ENCODE results near the gene MYO10.

The MYO10 gene

GRCh38 chr5:16891033-16891432 lies 45.1 kb downstream of the MYO10 start:
- Mint-ChIP-seq H3K4me3 (no peak overlapping the region), H3K4me1 (ENCODE audit: low read depth) (no peaks in the 10 kb centered on the region), H3K9me3 (no peaks in the 10 kb centered on the region), H3K27ac (no peak overlapping the region), H3K27me3 (ENCODE audit: low read depth) (no peaks in the 10 kb centered on the region), H3K36me3 (ENCODE audit: low read depth) (no peaks in the 10 kb centered on the region)

GRCh38 chr5:16889972-16890519 lies 46.0 kb downstream of the MYO10 start:
- no peaks in the 10 kb centered on the region for H3K9me3 Mint-ChIP-seq
- no peaks in the 10 kb centered on the region for H3K36me3 Mint-ChIP-seq (ENCODE audit: low read depth)
- H3K4me1 Mint-ChIP-seq (ENCODE audit: low read depth), result no peaks in the 10 kb centered on the region
- no peaks in the 10 kb centered on the region for H3K27me3 Mint-ChIP-seq (ENCODE audit: low read depth)
- no peak overlapping the region for H3K4me3 Mint-ChIP-seq
- no peak overlapping the region for H3K27ac Mint-ChIP-seq

- Mint-ChIP-seq H3K9me3 (no peaks in the 10 kb centered on the region), H3K27me3 (ENCODE audit: low read depth) (no peaks in the 10 kb centered on the region), H3K27ac (no peak overlapping the region), H3K4me3 (no peak overlapping the region), H3K36me3 (ENCODE audit: low read depth) (no peaks in the 10 kb centered on the region), H3K4me1 (ENCODE audit: low read depth) (no peaks in the 10 kb centered on the region)
Measured at GRCh38 chr5:16889203-16889971, 46.7 kb downstream of the MYO10 start.

- Mint-ChIP-seq H3K36me3 (ENCODE audit: low read depth) (no peaks in the 10 kb centered on the region), H3K4me1 (ENCODE audit: low read depth) (no peaks in the 10 kb centered on the region), H3K27ac (no peak overlapping the region), H3K4me3 (no peak overlapping the region), H3K27me3 (ENCODE audit: low read depth) (no peaks in the 10 kb centered on the region), H3K9me3 (no peaks in the 10 kb centered on the region)
Measured at GRCh38 chr5:16888694-16889124, 47.4 kb downstream of the MYO10 start.

- Mint-ChIP-seq H3K27ac (no peak overlapping the region), H3K9me3 (no peaks in the 10 kb centered on the region), H3K27me3 (ENCODE audit: low read depth) (no peaks in the 10 kb centered on the region), H3K4me1 (ENCODE audit: low read depth) (no peaks in the 10 kb centered on the region), H3K36me3 (ENCODE audit: low read depth) (no peaks in the 10 kb centered on the region), H3K4me3 (no peak overlapping the region)
Measured at GRCh38 chr5:16886793-16887345, 49.2 kb downstream of the MYO10 start.

- Mint-ChIP-seq H3K36me3 (ENCODE audit: low read depth) (no peaks in the 10 kb centered on the region), H3K4me3 (no peak overlapping the region), H3K9me3 (no peaks in the 10 kb centered on the region), H3K27me3 (ENCODE audit: low read depth) (no peaks in the 10 kb centered on the region), H3K4me1 (ENCODE audit: low read depth) (no peaks in the 10 kb centered on the region), H3K27ac (no peak overlapping the region)
Measured at GRCh38 chr5:16886366-16886736, 49.7 kb downstream of the MYO10 start.

GRCh38 chr5:16885635-16886365 lies 50.3 kb downstream of the MYO10 start:
- Mint-ChIP-seq H3K36me3 (ENCODE audit: low read depth) (no peaks in the 10 kb centered on the region), H3K4me1 (ENCODE audit: low read depth) (no peaks in the 10 kb centered on the region), H3K27ac (no peak overlapping the region), H3K27me3 (ENCODE audit: low read depth) (no peaks in the 10 kb centered on the region), H3K4me3 (no peak overlapping the region), H3K9me3 (no peaks in the 10 kb centered on the region)

- no peaks in the 10 kb centered on the region for H3K9me3 Mint-ChIP-seq
- H3K4me1 Mint-ChIP-seq (ENCODE audit: low read depth), result no peaks in the 10 kb centered on the region
- H3K36me3 Mint-ChIP-seq (ENCODE audit: low read depth), result no peaks in the 10 kb centered on the region
- no peak overlapping the region for H3K4me3 Mint-ChIP-seq
- no peaks in the 10 kb centered on the region for H3K27me3 Mint-ChIP-seq (ENCODE audit: low read depth)
- no peak overlapping the region for H3K27ac Mint-ChIP-seq
Measured at GRCh38 chr5:16884595-16884994, 51.5 kb downstream of the MYO10 start.

- Mint-ChIP-seq H3K27ac (no peak overlapping the region), H3K9me3 (no peaks in the 10 kb centered on the region), H3K27me3 (ENCODE audit: low read depth) (no peaks in the 10 kb centered on the region), H3K36me3 (ENCODE audit: low read depth) (no peaks in the 10 kb centered on the region), H3K4me1 (ENCODE audit: low read depth) (no peaks in the 10 kb centered on the region), H3K4me3 (no peak overlapping the region)
Measured at GRCh38 chr5:16883806-16884205, 52.3 kb downstream of the MYO10 start.

- H3K9me3 Mint-ChIP-seq, result no peaks in the 10 kb centered on the region
Measured at GRCh38 chr5:16883176-16883575, 52.9 kb downstream of the MYO10 start.

GRCh38 chr5:16881251-16881650 lies 54.8 kb downstream of the MYO10 start:
- Mint-ChIP-seq H3K27me3 (ENCODE audit: low read depth) (no peaks in the 10 kb centered on the region), H3K4me3 (no peak overlapping the region), H3K4me1 (ENCODE audit: low read depth) (no peaks in the 10 kb centered on the region), H3K9me3 (no peaks in the 10 kb centered on the region), H3K27ac (no peak overlapping the region), H3K36me3 (ENCODE audit: low read depth) (no peaks in the 10 kb centered on the region)

More at GRCh38 chr5:16883176-16883575, 52.9 kb downstream of the MYO10 start:
- H3K4me3 Mint-ChIP-seq, result no peak overlapping the region
- H3K4me1 Mint-ChIP-seq (ENCODE audit: low read depth), result no peaks in the 10 kb centered on the region
- H3K27ac Mint-ChIP-seq, result no peak overlapping the region
- H3K27me3 Mint-ChIP-seq (ENCODE audit: low read depth), result no peaks in the 10 kb centered on the region
- no peaks in the 10 kb centered on the region for H3K36me3 Mint-ChIP-seq (ENCODE audit: low read depth)

- Mint-ChIP-seq H3K27me3 (ENCODE audit: low read depth) (no peaks in the 10 kb centered on the region), H3K9me3 (no peaks in the 10 kb centered on the region), H3K4me1 (ENCODE audit: low read depth) (no peaks in the 10 kb centered on the region), H3K36me3 (ENCODE audit: low read depth) (no peaks in the 10 kb centered on the region), H3K4me3 (no peak overlapping the region), H3K27ac (no peak overlapping the region)
Measured at GRCh38 chr5:16880547-16880946, 55.5 kb downstream of the MYO10 start.

GRCh38 chr5:16879650-16880049 lies 56.4 kb downstream of the MYO10 start:
- H3K27ac Mint-ChIP-seq, result no peak overlapping the region
- no peaks in the 10 kb centered on the region for H3K27me3 Mint-ChIP-seq (ENCODE audit: low read depth)
- peaks cover 1% of the 10 kb centered on the region for H3K9me3 Mint-ChIP-seq
- no peaks in the 10 kb centered on the region for H3K4me1 Mint-ChIP-seq (ENCODE audit: low read depth)
- no peak overlapping the region for H3K4me3 Mint-ChIP-seq
- H3K36me3 Mint-ChIP-seq (ENCODE audit: low read depth), result no peaks in the 10 kb centered on the region

- Mint-ChIP-seq H3K27me3 (ENCODE audit: low read depth) (no peaks in the 10 kb centered on the region), H3K36me3 (ENCODE audit: low read depth) (no peaks in the 10 kb centered on the region), H3K27ac (no peak overlapping the region), H3K4me3 (no peak overlapping the region), H3K9me3 (peaks cover 5% of the 10 kb centered on the region), H3K4me1 (ENCODE audit: low read depth) (no peaks in the 10 kb centered on the region)
Measured at GRCh38 chr5:16879191-16879590, 56.9 kb downstream of the MYO10 start.

Measured in T-helper 1 cell treated with Interleukin-12 subunit alpha and Interleukin-12 subunit beta and Interleukin-4 antibody, amounts not matched to agents 30 μg/mL and 1 μg/mL, for 36 hours (primary cell).